Thymus (tissue), 11 donors: Measurements from ENCODE around the gene SPATA16. TPM values are rescaled to one million over a fixed set of nuclear protein-coding genes. Genes with fewer than 3 reads are reported as not detected.

Experiments
- DNase-seq, 9 donors: peaks; one replicate each; pipeline ENCODE4 v3.0.0-alpha.2; 2013; ENCODE audit warnings: low spot score in 9 of 9, low read depth in 6 of 9, missing footprints in 1 of 9
- H3K27ac ChIP-seq, 2 donors: one replicate each; pipeline ENCODE4 v1.5.1; 2013; ENCODE audit warnings: control low read depth in 1 of 2, low read depth in 1 of 2, low read length in 1 of 2, mild to moderate bottlenecking in 1 of 2, moderate library complexity in 1 of 2
- H3K27me3 ChIP-seq, 2 donors: one replicate each; pipeline ENCODE4 v1.5.1; 2013; ENCODE audit warnings: low read length in 1 of 2; ENCODE audit not compliant: control insufficient read depth in 2 of 2, insufficient read depth in 1 of 2
- H3K36me3 ChIP-seq, 2 donors: one replicate each; pipeline ENCODE4 v1.5.1; 2013; ENCODE audit warnings: low read length in 1 of 2, mild to moderate bottlenecking in 1 of 2, moderate library complexity in 1 of 2; ENCODE audit not compliant: control insufficient read depth in 2 of 2, insufficient read depth in 2 of 2
- H3K4me1 ChIP-seq, 2 donors: one replicate each; pipeline ENCODE4 v1.5.1; 2013; ENCODE audit warnings: low read length in 2 of 2; ENCODE audit not compliant: control insufficient read depth in 2 of 2, insufficient read depth in 2 of 2
- H3K4me3 ChIP-seq, 2 donors: one replicate each; pipeline ENCODE4 v1.5.1; 2013; ENCODE audit warnings: low read length in 2 of 2, control low read depth in 1 of 2, mild to moderate bottlenecking in 1 of 2
- H3K9me3 ChIP-seq, 2 donors: one replicate each; pipeline ENCODE4 v1.5.1; 2013; ENCODE audit warnings: low read length in 1 of 2, mild to moderate bottlenecking in 1 of 2; ENCODE audit not compliant: control insufficient read depth in 2 of 2, insufficient read depth in 1 of 2
- WGBS: extraction: QIAGEN DNeasy Blood & Tissue Kit; methylation state at CpG from one replicate; pipeline ENCODE4 v1.1.7; 2013; 5-methylcytosine and 5-hydroxymethylcytosine counted together
- polyA plus RNA-seq: library from polyadenylated mRNA; stranded (reverse); fragments of 200-250 nt; gene quantifications from one replicate; pipeline ENCODE4 v1.2.3, GENCODE V29; 2013
- total RNA-seq: library from RNA; stranded (reverse); fragments of 120-200 nt; gene quantifications from one replicate; pipeline ENCODE4 v1.2.4, GENCODE V29; 2013
- donor health status: healthy.

SPATA16 gene
- total and polyA plus RNA-seq, 2 donors: 0.02 TPM; not detected in 1

DNA sequence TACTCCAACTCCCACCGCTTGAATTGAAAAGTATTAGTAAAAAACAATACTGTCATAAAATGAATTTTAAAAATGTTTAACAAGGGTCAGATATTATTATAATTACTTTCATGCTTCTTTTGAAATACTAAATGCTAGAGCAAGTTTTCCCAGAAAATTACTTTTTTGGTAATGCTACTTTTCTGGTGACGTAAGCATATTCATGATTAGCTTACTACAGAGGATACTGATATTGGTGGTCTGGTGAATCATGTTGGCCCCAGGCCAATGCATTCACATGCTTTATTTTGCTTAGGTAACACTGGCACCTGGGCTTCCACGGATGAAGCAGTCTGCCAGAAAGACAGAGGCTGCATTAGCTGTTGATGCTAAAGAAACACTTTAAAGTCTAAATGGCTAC lies 12.4 kb downstream of the SPATA16 start:
- Histone ChIP-seq H3K36me3 (no peaks in the 10 kb centered on the region), H3K9me3 (no peaks in the 10 kb centered on the region), H3K27ac (no peak overlapping the region), H3K27me3 (no peaks in the 10 kb centered on the region), H3K4me1 (no peaks in the 10 kb centered on the region), H3K4me3 (no peak overlapping the region)
- DNase-seq: no peak
- WGBS: 94% methylated on average over 3 of the region's 3 CpGs

DNA sequence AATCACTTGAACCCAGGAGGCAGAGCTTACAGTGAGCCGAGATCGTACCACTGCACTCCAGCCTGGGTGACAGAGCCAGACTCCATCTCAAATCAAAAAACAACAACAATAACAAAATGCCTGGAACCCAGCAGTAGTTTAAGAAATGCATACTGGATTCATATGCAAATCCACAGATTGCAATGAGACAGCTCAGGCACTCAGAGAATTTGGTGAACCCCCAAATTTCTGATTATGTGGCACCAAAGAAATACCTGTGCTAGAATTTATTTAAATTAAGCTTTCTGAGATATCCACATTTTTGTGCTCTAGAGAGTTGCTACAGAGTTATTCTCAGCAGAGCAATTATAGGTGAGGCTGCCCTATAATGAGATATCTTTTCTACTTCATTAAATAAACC lies 29.7 kb downstream of the SPATA16 start:
- H3K27me3 ChIP-seq: no peaks in the 10 kb centered on the region
- H3K36me3 ChIP-seq: no peaks in the 10 kb centered on the region
- H3K4me1 ChIP-seq: no peaks in the 10 kb centered on the region
- no peak overlapping the region for H3K4me3 ChIP-seq
- no peak overlapping the region for H3K27ac ChIP-seq
- DNase-seq: no peak
- WGBS: 99% methylated on average over 2 of the region's 2 CpGs
- H3K9me3 ChIP-seq: no peaks in the 10 kb centered on the region

DNA sequence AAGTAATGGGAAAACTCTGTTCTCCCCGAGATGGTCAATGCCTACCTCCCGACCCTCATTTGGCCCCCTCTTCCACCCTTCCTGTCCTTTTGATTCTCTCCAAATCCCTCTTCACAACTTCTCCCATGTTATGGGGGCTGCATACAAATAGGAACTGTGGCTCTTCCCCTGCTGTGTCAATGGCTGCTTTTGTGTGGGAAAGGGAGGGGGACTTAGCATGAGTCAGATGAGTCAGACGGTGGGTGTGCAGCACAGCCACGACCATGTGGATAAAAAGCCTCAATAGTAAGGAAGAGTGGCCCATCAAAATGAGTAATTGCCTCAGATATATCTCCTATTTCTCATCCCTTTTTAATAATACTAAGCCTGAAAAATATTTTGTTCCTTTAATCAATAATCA lies 31.9 kb downstream of the SPATA16 start:
- no peak for DNase-seq
- Histone ChIP-seq H3K27me3 (no peaks in the 10 kb centered on the region), H3K9me3 (no peaks in the 10 kb centered on the region), H3K4me1 (no peaks in the 10 kb centered on the region), H3K36me3 (no peaks in the 10 kb centered on the region), H3K4me3 (no peak overlapping the region), H3K27ac (no peak overlapping the region)
- WGBS: 79% methylated on average over 4 of the region's 4 CpGs

DNA sequence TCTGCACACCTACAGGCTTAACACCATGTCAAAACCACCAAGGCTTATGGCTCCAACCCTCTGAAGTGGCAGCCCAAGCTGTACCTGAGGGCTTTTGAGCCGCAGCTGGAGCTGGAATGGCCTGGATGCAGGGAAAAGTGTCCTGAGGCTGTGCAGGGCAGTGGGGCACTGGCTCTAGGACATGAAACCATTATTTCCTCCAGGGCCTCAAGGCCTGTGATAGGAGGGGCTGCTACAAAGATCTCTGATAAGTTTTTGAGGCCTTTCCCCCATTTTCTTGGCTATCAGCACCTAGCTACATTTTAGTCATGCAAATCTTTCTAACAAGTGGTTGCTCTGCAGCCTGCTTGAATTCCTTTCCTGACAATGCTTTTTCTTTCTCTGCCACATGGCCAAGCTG lies 37.6 kb downstream of the SPATA16 start:
- WGBS: 86% methylated on average over 1 of the region's 1 CpG
- H3K27ac ChIP-seq: no peak overlapping the region

DNA sequence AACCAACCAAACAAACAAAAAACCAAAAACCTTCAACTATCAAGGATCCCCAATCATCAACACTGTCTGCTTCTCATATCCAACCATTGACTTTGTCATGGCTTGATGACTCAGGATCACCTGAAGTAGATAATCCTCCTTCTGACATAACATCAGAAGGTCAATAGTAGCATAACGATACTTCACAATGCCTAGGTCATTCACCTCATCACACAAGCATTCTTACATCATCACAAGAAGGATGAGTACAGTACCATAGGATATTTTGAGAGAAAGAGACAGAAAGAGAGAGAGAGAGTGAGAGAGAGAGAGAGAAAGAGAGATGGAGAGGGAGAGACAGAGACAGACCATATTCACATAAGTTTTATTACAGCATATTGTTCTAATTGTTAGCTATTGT lies 42.1 kb downstream of the SPATA16 start:
- 98% methylated on average over 1 of the region's 1 CpG for WGBS
- Histone ChIP-seq H3K27me3 (no peaks in the 10 kb centered on the region), H3K4me1 (no peaks in the 10 kb centered on the region), H3K36me3 (no peaks in the 10 kb centered on the region), H3K27ac (no peak overlapping the region), H3K9me3 (peaks cover 0 to 7% of the 10 kb centered on the region in 2 donors), H3K4me3 (no peak overlapping the region)
- DNase-seq: no peak

More for the DNA sequence above, 37.6 kb downstream of the SPATA16 start:
- Histone ChIP-seq H3K4me3 (no peak overlapping the region), H3K27me3 (no peaks in the 10 kb centered on the region), H3K4me1 (no peaks in the 10 kb centered on the region), H3K36me3 (no peaks in the 10 kb centered on the region), H3K9me3 (peaks cover 0 to 7% of the 10 kb centered on the region in 2 donors)
- no peak for DNase-seq

DNA sequence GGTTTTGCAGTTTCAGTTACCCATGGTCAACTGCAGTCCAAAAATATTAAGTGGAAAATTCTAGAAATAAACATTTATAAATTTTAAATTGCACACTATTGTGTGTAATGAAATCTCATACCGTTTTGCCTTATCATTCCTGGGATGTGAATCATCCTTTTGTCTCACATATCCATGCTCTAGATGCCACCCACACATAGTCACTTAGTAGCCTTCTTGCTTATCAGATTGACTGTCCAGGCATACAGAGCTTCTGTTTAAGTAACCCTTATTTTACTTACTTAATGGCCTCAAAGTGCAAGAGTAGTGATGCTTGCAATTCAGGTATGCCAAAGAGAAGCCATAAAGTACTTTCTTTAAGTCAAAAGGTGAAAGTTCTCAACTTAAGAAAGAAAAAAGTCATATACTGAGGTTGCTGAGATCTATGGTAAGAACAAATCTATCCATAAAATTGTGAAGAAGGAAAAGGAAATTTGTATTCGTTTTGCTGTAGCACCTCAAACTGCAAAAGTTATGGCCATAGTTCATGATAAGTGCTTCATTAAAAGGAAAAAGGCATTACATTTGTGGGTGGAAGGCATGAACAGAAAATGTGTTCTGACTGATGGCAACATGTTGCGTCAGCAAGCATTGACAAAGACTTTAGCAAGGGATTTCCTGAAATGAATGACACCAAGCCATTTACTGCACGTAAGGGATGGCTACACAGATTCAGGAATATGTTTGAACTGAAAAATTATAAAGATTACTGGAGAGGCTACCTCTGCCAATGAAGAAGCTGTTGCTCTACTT lies 43.8 kb downstream of the SPATA16 start:
- no peaks in the 10 kb centered on the region for H3K36me3 ChIP-seq

DNA sequence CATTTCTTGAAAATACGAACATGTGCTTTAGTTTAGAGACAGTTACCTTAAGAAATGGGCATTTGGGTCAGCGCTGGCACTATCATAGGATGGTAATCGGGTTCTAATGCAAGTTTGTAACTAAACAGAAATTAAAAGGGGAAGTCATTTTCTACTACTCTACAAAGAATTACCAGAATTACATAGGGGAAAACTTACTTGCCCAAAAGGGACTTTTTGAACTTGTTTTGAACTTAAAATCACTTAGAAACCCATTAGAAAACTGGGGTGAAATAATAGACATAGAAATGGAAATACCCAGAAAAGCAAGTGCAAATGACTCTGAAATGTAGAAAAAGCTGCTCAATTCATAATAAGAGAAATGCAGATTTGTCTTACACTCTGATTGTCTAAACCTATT lies 44.9 kb downstream of the SPATA16 start:
- DNase-seq: no peak
- H3K27ac ChIP-seq: no peak overlapping the region
- 96% methylated on average over 3 of the region's 3 CpGs for WGBS

More for the DNA sequence above, 43.8 kb downstream of the SPATA16 start:
- DNase-seq: no peak
- WGBS: 90% methylated on average over 4 of the region's 4 CpGs
- H3K4me3 ChIP-seq: no peak overlapping the region
- no peaks in the 10 kb centered on the region for H3K9me3 ChIP-seq
- H3K27me3 ChIP-seq: no peaks in the 10 kb centered on the region
- H3K4me1 ChIP-seq: no peaks in the 10 kb centered on the region
- no peak overlapping the region for H3K27ac ChIP-seq

DNA sequence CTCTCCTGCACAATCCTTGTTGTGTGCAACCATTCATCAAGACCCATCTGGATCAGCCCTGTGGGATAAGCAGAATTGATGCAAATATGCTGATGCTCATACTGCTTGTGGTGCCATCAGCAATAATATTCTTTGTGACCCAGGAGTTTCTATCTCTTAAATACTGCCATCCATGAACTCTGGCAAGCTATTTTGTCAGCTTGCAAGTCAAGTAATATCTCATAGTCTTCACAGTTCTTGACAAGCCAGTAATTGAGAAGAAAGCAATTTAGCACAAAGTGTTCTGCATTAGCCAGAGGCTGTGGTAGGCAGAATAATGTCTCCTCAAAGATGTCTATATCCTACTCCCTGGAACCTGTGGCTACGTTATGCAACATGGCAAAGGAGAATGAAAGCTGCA lies 49.0 kb downstream of the SPATA16 start:
- 92% methylated on average over 1 of the region's 1 CpG for WGBS

More for the DNA sequence above, 44.9 kb downstream of the SPATA16 start:
- Histone ChIP-seq H3K4me1 (no peaks in the 10 kb centered on the region), H3K27me3 (no peaks in the 10 kb centered on the region), H3K36me3 (no peaks in the 10 kb centered on the region), H3K9me3 (no peaks in the 10 kb centered on the region), H3K4me3 (no peak overlapping the region)

DNA sequence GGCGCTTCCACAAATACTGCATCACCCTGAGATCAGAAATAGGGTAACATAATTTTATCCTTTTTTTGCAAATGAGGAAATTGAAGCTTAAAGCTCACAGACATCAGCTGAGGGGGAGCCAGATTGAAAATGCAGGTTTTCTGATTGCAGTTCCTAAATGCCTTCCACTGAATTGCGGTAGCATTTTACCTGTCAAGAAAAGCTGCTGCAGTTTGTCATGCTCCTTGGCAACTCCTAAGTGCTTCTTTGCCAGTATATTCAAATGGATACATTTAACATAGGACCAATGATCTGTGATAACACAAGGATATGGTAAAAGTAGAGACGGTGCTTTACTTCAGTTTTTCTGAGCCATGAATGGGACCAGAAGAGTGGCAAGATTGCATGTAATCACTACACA lies 50.5 kb downstream of the SPATA16 start:
- Histone ChIP-seq H3K27ac (no peak overlapping the region), H3K4me1 (no peaks in the 10 kb centered on the region), H3K9me3 (no peaks in the 10 kb centered on the region), H3K36me3 (no peaks in the 10 kb centered on the region), H3K4me3 (no peak overlapping the region), H3K27me3 (no peaks in the 10 kb centered on the region)
- WGBS: 96% methylated on average over 3 of the region's 3 CpGs
- DNase-seq: no peak

More for the DNA sequence above, 49.0 kb downstream of the SPATA16 start:
- H3K27ac ChIP-seq: no peak overlapping the region
- no peaks in the 10 kb centered on the region for H3K9me3 ChIP-seq
- no peaks in the 10 kb centered on the region for H3K4me1 ChIP-seq
- H3K4me3 ChIP-seq: no peak overlapping the region
- no peaks in the 10 kb centered on the region for H3K27me3 ChIP-seq
- DNase-seq: no peak
- H3K36me3 ChIP-seq: no peaks in the 10 kb centered on the region
